Esophagus muscularis mucosa (tissue), 4 donors: ENCODE data around the gene SLC44A5. TPM values are rescaled to one million over a fixed set of nuclear protein-coding genes. Genes with fewer than 3 reads are reported as not detected.
"Not testable (repeated sequence)": the region's sequence is repeated elsewhere in the genome, so short reads cannot be mapped to it uniquely, and the experiment has no call there.

ENCODE experiments used
- DNase-seq: peaks from one replicate; pipeline ENCODE4 v3.0.0-alpha.2; 2017; ENCODE audit errors: extremely low spot score
- H3K27ac ChIP-seq, 4 donors: fragments of 200-600 bp; sonication (generic); replicated peaks in 1 of 4; 1 replicate in 3 of 4; 2 replicates in 1 of 4; pipeline ENCODE4 v1.5.1; 2016 to 2019; ENCODE audit warnings: mild to moderate bottlenecking in 1 of 4
- H3K27me3 ChIP-seq, 4 donors: fragments of 200-600 bp; sonication (generic); one replicate each; pipeline versions ENCODE4 v1.5.1 to v1.6.0; 2016 to 2019
- H3K36me3 ChIP-seq, 4 donors: fragments of 200-600 bp; sonication (generic); one replicate each; pipeline ENCODE4 v1.5.1; 2016 to 2019
- H3K4me1 ChIP-seq, 4 donors: fragments of 200-600 bp; sonication (generic); one replicate each; pipeline ENCODE4 v1.5.1; 2016 to 2019
- H3K4me3 ChIP-seq, 4 donors: fragments of 200-600 bp; sonication (generic); 1 replicate in 2 of 4; 2 replicates in 2 of 4; pipeline ENCODE4 v1.5.1; 2016 to 2019; ENCODE audit warnings: mild to moderate bottlenecking in 4 of 4, moderate library complexity in 1 of 4
- H3K9me3 ChIP-seq, 4 donors: fragments of 200-600 bp; sonication (generic); 1 replicate in 3 of 4; 2 replicates in 1 of 4; pipeline ENCODE4 v1.5.1; 2016 to 2019
- EP300 ChIP-seq: sonication (generic); formaldehyde crosslinking; IDR thresholded peaks from one replicate; pipeline ENCODE4 v1.6.1; 2017; ENCODE audit warnings: antibody characterized with exemption
- POLR2A ChIP-seq: fragments of 450-650 bp; IDR thresholded peaks from one replicate; pipeline ENCODE4 v1.6.1; 2017; ENCODE audit warnings: antibody characterized with exemption, moderate library complexity, mild to moderate bottlenecking, low read depth
- POLR2AphosphoS5 ChIP-seq, 2 donors: sonication (generic); formaldehyde crosslinking; IDR thresholded peaks; one replicate each; pipeline ENCODE4 v1.6.1; 2017; ENCODE audit warnings: antibody characterized with exemption in 2 of 2
- WGBS: methylation state at CpG from one replicate; pipeline ENCODE4 v1.1.5; 2018; 5-methylcytosine and 5-hydroxymethylcytosine counted together
- intact Hi-C: fragments of 100-400 bp; cut with DNase I; formaldehyde crosslinking; loops from one replicate; pipeline ENCODE4 v1.15.1; 2023
- total RNA-seq, 4 donors: library from RNA; depleted of rRNA; stranded (reverse); fragments of >200 nt; gene quantifications; one replicate each; pipeline versions ENCODE4 v1.1.0 to v1.2.1, GENCODE V29; 2016
- TF ChIP-seq, protein P1 (sequence below), 3 experiments: fragments of 200-600 bp in 2 of 3; fragments of 450-650 bp in 1 of 3; sonication (generic) in 2 of 3; IDR thresholded peaks; one replicate each; pipeline ENCODE4 v1.5.1; 2017 to 2019; ENCODE audit warnings: antibody characterized with exemption in 3 of 3, mild to moderate bottlenecking in 2 of 3, moderate library complexity in 1 of 3

SLC44A5 gene
- total RNA-seq, 4 donors from 2014 or later = 0.17 to 0.71 (median 0.23) TPM; not detected in 1

DNA sequence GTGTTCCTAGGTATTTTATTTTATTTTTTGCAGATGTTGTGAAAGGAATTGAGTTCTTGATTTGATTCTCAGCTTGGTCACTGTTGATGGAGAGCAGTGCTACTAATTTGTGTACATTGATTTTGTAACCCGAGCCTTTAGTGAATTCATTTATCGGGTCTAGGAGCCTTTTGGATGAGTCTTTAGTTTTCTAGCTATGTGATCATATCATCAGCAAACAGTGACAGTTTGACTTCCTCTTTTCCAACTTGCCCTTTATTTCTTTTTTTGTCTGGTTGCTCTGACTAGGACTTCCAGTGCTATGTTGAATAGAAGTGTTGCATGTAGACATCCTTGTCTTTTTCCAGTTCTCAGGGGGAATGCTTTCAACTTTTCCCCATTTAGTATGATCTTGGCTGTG is 337.8 kb downstream of the SLC44A5 start:
- Histone ChIP-seq H3K27me3 (no peaks in the 10 kb centered on the region), H3K4me1 (no peaks in the 10 kb centered on the region), H3K4me3 (no peak overlapping the region), H3K36me3 (no peaks in the 10 kb centered on the region), H3K9me3 (no peaks in the 10 kb centered on the region), H3K27ac (no peak overlapping the region)
- no peak for DNase-seq
- TF ChIP-seq, protein P1, sequence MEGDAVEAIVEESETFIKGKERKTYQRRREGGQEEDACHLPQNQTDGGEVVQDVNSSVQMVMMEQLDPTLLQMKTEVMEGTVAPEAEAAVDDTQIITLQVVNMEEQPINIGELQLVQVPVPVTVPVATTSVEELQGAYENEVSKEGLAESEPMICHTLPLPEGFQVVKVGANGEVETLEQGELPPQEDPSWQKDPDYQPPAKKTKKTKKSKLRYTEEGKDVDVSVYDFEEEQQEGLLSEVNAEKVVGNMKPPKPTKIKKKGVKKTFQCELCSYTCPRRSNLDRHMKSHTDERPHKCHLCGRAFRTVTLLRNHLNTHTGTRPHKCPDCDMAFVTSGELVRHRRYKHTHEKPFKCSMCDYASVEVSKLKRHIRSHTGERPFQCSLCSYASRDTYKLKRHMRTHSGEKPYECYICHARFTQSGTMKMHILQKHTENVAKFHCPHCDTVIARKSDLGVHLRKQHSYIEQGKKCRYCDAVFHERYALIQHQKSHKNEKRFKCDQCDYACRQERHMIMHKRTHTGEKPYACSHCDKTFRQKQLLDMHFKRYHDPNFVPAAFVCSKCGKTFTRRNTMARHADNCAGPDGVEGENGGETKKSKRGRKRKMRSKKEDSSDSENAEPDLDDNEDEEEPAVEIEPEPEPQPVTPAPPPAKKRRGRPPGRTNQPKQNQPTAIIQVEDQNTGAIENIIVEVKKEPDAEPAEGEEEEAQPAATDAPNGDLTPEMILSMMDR (IDR thresholded peaks at IDR 0.05) = no peak
- TF ChIP-seq EP300 = no peak
- intact Hi-C loops = no loop called here
- 85% methylated on average over 2 of the region's 2 CpGs for WGBS

GRCh38 chr1:75265792-75266191 is 345.1 kb downstream of the SLC44A5 start:
- 10% methylated on average over 6 of the region's 6 CpGs for WGBS
- no peak for DNase-seq
- Histone ChIP-seq H3K4me1 (no peaks in the 10 kb centered on the region), H3K27me3 (no peaks in the 10 kb centered on the region), H3K9me3 (no peaks in the 10 kb centered on the region), H3K27ac (no peak overlapping the region), H3K4me3 (no peak overlapping the region), H3K36me3 (no peaks in the 10 kb centered on the region)
- intact Hi-C loops = loop anchor here (5.0 kb wide), 1 partner anchor 367 kb away; no protein-coding TSS in a partner anchor
- TF ChIP-seq, protein P1 (IDR thresholded peaks at IDR 0.05) = peak; percentile 48 to 61 (median 49)
- TF ChIP-seq POLR2AphosphoS5 (IDR thresholded peaks at IDR 0.05) = no peak

DNA sequence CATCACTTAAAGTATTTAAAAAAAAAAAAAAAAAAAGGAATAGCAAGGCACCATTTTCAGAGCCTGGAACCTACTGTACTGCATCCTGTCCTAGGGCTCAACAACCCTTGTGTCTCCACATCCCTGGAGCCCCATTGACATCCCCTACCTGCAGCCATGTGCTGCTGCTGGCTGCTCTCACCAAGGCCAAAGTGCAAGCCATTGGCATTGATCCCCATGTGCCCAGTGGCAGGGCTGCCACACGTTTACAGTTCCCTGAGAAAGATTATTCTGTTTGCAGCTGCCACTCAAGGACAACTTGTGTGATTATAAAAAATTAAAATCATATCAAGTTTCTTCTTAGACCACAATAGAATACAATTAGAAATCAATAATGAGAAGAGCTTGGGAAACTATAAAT is 346.8 kb downstream of the SLC44A5 start:
- Histone ChIP-seq H3K9me3 (no peaks in the 10 kb centered on the region), H3K27me3 (no peaks in the 10 kb centered on the region), H3K4me3 (no peak overlapping the region), H3K27ac (no peak overlapping the region), H3K4me1 (no peaks in the 10 kb centered on the region), H3K36me3 (no peaks in the 10 kb centered on the region)
- DNase-seq = no peak
- WGBS = 31% methylated on average over 1 of the region's 1 CpG
- TF ChIP-seq, protein P1 (IDR thresholded peaks at IDR 0.05) = no peak
- TF ChIP-seq EP300 (no peak), POLR2AphosphoS5 (IDR thresholded peaks at IDR 0.05) (no peak), POLR2A (no peak)
- intact Hi-C loops = no loop called here

DNA sequence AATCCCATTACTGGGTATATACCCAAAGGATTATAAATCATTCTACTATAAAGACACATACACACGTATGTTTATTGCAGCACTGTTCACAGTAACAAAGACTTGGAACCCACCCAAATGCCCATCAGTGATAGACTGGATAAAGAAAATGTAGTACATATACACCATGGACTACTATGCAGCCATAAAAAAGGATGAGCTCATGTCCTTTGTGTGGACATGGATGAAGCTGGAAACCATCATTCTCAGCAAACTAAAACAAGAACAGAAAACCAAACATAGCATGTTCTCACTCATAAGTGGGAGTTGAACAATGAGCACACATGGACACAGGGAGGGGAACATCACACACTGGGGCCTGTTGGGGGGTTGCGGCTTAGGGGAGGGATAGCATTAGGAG is 347.3 kb downstream of the SLC44A5 start:
- H3K4me3 ChIP-seq, H3K9me3 ChIP-seq, intact Hi-C loops, H3K27me3 ChIP-seq, H3K27ac ChIP-seq, DNase-seq, H3K36me3 ChIP-seq, H3K4me1 ChIP-seq: not testable (repeated sequence)
- WGBS = 85% methylated on average over 2 of the region's 2 CpGs

DNA sequence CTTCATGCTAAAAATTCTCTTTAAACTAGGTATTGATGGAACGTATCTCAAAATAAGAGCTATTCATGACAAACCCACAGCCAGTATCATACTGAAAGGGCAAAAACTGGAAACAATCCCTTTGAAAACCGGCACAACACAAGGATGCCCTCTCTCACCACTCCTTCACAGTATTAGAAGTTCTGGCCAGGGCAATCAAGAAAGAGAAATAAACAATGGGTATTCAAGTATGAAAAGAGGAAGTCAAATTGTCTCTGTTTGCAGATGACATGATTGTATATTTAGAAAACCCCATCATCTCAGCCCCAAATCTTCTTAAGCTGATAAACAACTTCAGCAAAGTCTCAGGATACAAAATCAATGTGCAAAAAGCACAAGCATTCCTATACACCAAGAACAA is 349.0 kb downstream of the SLC44A5 start:
- intact Hi-C loops, DNase-seq: not testable (repeated sequence)
- 65% methylated on average over 2 of the region's 2 CpGs for WGBS

DNA sequence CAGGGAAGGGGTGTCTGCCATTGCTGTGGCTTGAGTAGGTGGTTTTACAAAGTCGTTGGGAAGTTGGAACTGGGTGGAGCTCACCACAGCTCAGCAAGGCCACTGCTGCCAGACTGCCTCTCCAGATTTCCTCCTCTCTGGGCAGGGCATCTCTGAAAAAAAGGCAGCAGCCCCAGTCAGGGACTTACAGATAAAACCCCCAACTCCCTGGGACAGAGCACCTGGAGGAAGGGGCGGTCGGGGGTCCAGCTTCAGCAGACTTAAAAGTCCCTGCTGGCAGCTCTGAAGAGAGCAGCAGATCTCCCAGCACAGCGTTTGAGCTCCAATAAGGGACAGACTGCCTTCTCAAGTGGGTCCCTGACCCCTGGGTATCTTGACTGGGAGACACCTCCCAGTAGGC is 352.6 kb downstream of the SLC44A5 start:
- DNase-seq = no peak
- 92% methylated on average over 4 of the region's 4 CpGs for WGBS
- Histone ChIP-seq H3K4me1 (no peaks in the 10 kb centered on the region), H3K27ac (no peak overlapping the region), H3K36me3 (no peaks in the 10 kb centered on the region), H3K27me3 (peaks cover 0 to 7% (median 0%) of the 10 kb centered on the region in 4 donors), H3K4me3 (no peak overlapping the region), H3K9me3 (no peaks in the 10 kb centered on the region)
- TF ChIP-seq, protein P1 (IDR thresholded peaks at IDR 0.05) = no peak
- TF ChIP-seq POLR2AphosphoS5 (IDR thresholded peaks at IDR 0.05) = no peak
- no peak for TF ChIP-seq POLR2A
- TF ChIP-seq EP300 = no peak
- intact Hi-C loops = no loop called here

More for the DNA sequence above, 349.0 kb downstream of the SLC44A5 start:
- H3K4me3 ChIP-seq, H3K9me3 ChIP-seq, H3K4me1 ChIP-seq, H3K27ac ChIP-seq, H3K27me3 ChIP-seq, H3K36me3 ChIP-seq: not testable (repeated sequence)
